AG04450 (cell line): ENCODE data around the gene SLC6A11. TPM values are rescaled to one million over a fixed set of nuclear protein-coding genes. Genes with fewer than 3 reads are reported as not detected.

Experiments
- CTCF ChIA-PET: fragments of 300-600, 350-600 bp; formaldehyde crosslinking; extraction: SDS; loops from one replicate; lab custom pipeline; 2022; ENCODE audit warnings: antibody characterized with exemption, inconsistent platforms; lab: Charles Lee
- POLR2A ChIA-PET: fragments of 350-600 bp; formaldehyde crosslinking; extraction: SDS; loops from one replicate; lab custom pipeline; 2021; ENCODE audit warnings: antibody characterized with exemption, inconsistent platforms; lab: Yijun Ruan, JAX
- DNase-seq: peaks from one replicate; pipeline ENCODE4 v3.0.0-alpha.2; 2011; ENCODE audit warnings: low read depth, low spot score
- H3K27ac ChIP-seq: one replicate; pipeline ENCODE4 v1.5.1; 2012; ENCODE audit warnings: low read depth, low read length, control low read depth
- H3K27me3 ChIP-seq: one replicate; pipeline ENCODE4 v1.6.0; 2012; ENCODE audit warnings: low read length; ENCODE audit not compliant: control insufficient read depth, insufficient read depth
- H3K4me3 ChIP-seq: 2 replicates; pipeline ENCODE4 v1.5.1; 2011; ENCODE audit warnings: mild to moderate bottlenecking, low read depth, low read length, control low read depth
- H3K9me3 ChIP-seq: 2 replicates; pipeline ENCODE4 v1.5.1; 2012; ENCODE audit warnings: low read length; ENCODE audit not compliant: control insufficient read depth, insufficient read depth
- CTCF ChIP-seq: IDR thresholded peaks from 2 replicates; pipeline ENCODE4 v1.5.1; 2011; ENCODE audit warnings: low read depth, low read length, control low read depth, inconsistent platforms
- polyA plus RNA-seq: library from polyadenylated mRNA; depleted of rRNA; stranded (reverse); fragments of >200 nt; gene quantifications from 2 replicates; pipeline ENCODE4 v1.2.3, GENCODE V29; 2011

SLC6A11 gene
- polyA plus RNA-seq, 1 experiment = not detected

- no peak for DNase-seq
- H3K27ac ChIP-seq = no peak overlapping the region
- H3K9me3 ChIP-seq = no peaks in the 10 kb centered on the region
- TF ChIP-seq CTCF = no peak
- CTCF ChIA-PET = interaction anchor here (1.5 kb wide), 1 partner anchor 84 kb away, joined by 3 read pairs; no protein-coding TSS in a partner anchor
- H3K4me3 ChIP-seq = no peak overlapping the region
- peaks cover 6% of the 10 kb centered on the region for H3K27me3 ChIP-seq
- POLR2A ChIA-PET = no interaction called here
Measured at GRCh38 chr3:10822708-10823515, 6.9 kb downstream of the SLC6A11 start.

- ChIA-PET POLR2A (no interaction called here), CTCF (interaction anchor here (1.5 kb wide), 1 partner anchor 85 kb away, joined by 3 read pairs; no protein-coding TSS in a partner anchor)
- Histone ChIP-seq H3K27me3 (peaks cover 6% of the 10 kb centered on the region), H3K4me3 (no peak overlapping the region), H3K27ac (no peak overlapping the region), H3K9me3 (no peaks in the 10 kb centered on the region)
- TF ChIP-seq CTCF = no peak
- DNase-seq = no peak
Measured at GRCh38 chr3:10823516-10823818, 7.4 kb downstream of the SLC6A11 start.

- H3K27ac ChIP-seq = no peak overlapping the region
- TF ChIP-seq CTCF = no peak
- no peak overlapping the region for H3K4me3 ChIP-seq
- ChIA-PET CTCF (no interaction called here), POLR2A (no interaction called here)
- H3K27me3 ChIP-seq = peaks cover 6% of the 10 kb centered on the region
- H3K9me3 ChIP-seq = no peaks in the 10 kb centered on the region
- no peak for DNase-seq
Measured at GRCh38 chr3:10824468-10824867, 8.4 kb downstream of the SLC6A11 start.

GRCh38 chr3:10833855-10834414 is 17.9 kb downstream of the SLC6A11 start:
- Histone ChIP-seq H3K27ac (no peak overlapping the region), H3K27me3 (peaks cover 3% of the 10 kb centered on the region), H3K9me3 (no peaks in the 10 kb centered on the region), H3K4me3 (no peak overlapping the region)
- DNase-seq = no peak
- TF ChIP-seq CTCF = no peak
- CTCF ChIA-PET = no interaction called here
- POLR2A ChIA-PET = no interaction called here

- H3K27ac ChIP-seq = no peak overlapping the region
- POLR2A ChIA-PET = no interaction called here
- no peak for DNase-seq
- H3K4me3 ChIP-seq = no peak overlapping the region
- no peak for TF ChIP-seq CTCF
- CTCF ChIA-PET = no interaction called here
- H3K9me3 ChIP-seq = no peaks in the 10 kb centered on the region
- peaks cover 3% of the 10 kb centered on the region for H3K27me3 ChIP-seq
Measured at GRCh38 chr3:10834951-10835350, 18.9 kb downstream of the SLC6A11 start.
